NB4 (cell line): Measurements from ENCODE around the gene PUM2.

ENCODE experiments used
- MYC ChIP-seq: IDR thresholded peaks from 2 replicates; pipeline ENCODE4 v1.6.1; 2011; ENCODE audit warnings: low read depth, low read length
- POLR2A ChIP-seq: IDR thresholded peaks from 2 replicates; pipeline ENCODE4 v1.6.1; 2011; ENCODE audit warnings: mild to moderate bottlenecking; ENCODE audit not compliant: insufficient read length; ENCODE audit errors: extremely low read depth
- TF ChIP-seq, protein P1 (sequence below): IDR thresholded peaks from one replicate; pipeline ENCODE4 v1.5.1; 2012; ENCODE audit warnings: low read depth, low read length
- TF ChIP-seq, protein P2 (sequence below): IDR thresholded peaks from 2 replicates; pipeline ENCODE4 v1.6.1; 2011; ENCODE audit warnings: low read depth, low read length

DNA sequence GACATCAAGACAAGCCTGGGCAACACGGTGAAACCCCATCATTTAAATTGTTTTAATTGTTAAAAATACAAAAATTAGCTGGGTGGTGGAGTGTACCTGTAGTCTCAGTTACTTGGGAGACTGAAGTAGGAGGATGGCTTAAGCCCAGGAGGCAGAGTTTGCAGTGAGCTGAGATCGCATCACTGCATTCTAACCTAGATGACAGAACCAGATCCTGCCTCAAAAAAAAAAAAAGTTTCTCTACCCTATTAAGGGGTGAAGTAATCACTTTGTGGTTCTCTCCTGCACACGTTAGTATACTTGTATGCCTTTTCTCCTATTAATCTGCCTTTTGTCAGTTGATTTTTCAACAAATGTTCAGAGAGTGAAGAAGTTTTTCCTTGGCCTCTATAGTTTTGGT, 18.1 kb upstream of the PUM2 start:
- TF ChIP-seq, protein P1, sequence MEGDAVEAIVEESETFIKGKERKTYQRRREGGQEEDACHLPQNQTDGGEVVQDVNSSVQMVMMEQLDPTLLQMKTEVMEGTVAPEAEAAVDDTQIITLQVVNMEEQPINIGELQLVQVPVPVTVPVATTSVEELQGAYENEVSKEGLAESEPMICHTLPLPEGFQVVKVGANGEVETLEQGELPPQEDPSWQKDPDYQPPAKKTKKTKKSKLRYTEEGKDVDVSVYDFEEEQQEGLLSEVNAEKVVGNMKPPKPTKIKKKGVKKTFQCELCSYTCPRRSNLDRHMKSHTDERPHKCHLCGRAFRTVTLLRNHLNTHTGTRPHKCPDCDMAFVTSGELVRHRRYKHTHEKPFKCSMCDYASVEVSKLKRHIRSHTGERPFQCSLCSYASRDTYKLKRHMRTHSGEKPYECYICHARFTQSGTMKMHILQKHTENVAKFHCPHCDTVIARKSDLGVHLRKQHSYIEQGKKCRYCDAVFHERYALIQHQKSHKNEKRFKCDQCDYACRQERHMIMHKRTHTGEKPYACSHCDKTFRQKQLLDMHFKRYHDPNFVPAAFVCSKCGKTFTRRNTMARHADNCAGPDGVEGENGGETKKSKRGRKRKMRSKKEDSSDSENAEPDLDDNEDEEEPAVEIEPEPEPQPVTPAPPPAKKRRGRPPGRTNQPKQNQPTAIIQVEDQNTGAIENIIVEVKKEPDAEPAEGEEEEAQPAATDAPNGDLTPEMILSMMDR, result no peak
- TF ChIP-seq POLR2A, result no peak
- no peak for TF ChIP-seq MYC
- TF ChIP-seq, protein P2, sequence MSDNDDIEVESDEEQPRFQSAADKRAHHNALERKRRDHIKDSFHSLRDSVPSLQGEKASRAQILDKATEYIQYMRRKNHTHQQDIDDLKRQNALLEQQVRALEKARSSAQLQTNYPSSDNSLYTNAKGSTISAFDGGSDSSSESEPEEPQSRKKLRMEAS, result no peak
